Activated naive CD4-positive, alpha-beta T cell (primary cell): Measurements from ENCODE around the gene COL2A1.
A peak's percentile ranks its signal among the peaks of the same experiment; 100 is the strongest.

Experiments used
- DNase-seq, 4 experiments: peaks; one replicate each; lab custom pipeline; 2025; lab: John Stamatoyannopoulos, UW

Gene COL2A1

GRCh38 chr12:48012070-48012469 lies 7.8 kb upstream of the COL2A1 start:
- DNase-seq, result no peak

- DNase-seq, result no peak
These were observed 6.2 kb upstream of the COL2A1 start for GRCh38 chr12:48010366-48010970.

GRCh38 chr12:48009471-48009870 lies 5.2 kb upstream of the COL2A1 start:
- no peak for DNase-seq

GRCh38 chr12:48008950-48009349 lies 4.7 kb upstream of the COL2A1 start:
- DNase-seq, result no peak

- DNase-seq, result no peak
These were observed 4.1 kb upstream of the COL2A1 start for GRCh38 chr12:48008349-48008748.

GRCh38 chr12:48007206-48007605 lies 2.9 kb upstream of the COL2A1 start:
- no peak for DNase-seq

- DNase-seq, result no peak
These were observed 1.4 kb upstream of the COL2A1 start for GRCh38 chr12:48005750-48006021.

GRCh38 chr12:48005001-48005749 lies 899 bp upstream of the COL2A1 start:
- DNase-seq, result no peak

GRCh38 chr12:48003226-48004052 lies 837 bp downstream of the COL2A1 start:
- DNase-seq, result no peak

GRCh38 chr12:48002773-48003218 lies 1.5 kb downstream of the COL2A1 start:
- no peak for DNase-seq

GRCh38 chr12:48002414-48002730 lies 1.9 kb downstream of the COL2A1 start:
- no peak for DNase-seq

GRCh38 chr12:48001505-48002413 lies 2.5 kb downstream of the COL2A1 start:
- DNase-seq, result no peak

- DNase-seq, result no peak
These were observed 3.3 kb downstream of the COL2A1 start for GRCh38 chr12:48000878-48001504.

GRCh38 chr12:47999816-48000215 lies 4.5 kb downstream of the COL2A1 start:
- DNase-seq, result no peak

- no peak for DNase-seq
These were observed 7.0 kb downstream of the COL2A1 start for GRCh38 chr12:47997321-47997720.

GRCh38 chr12:47995981-47996401 lies 8.3 kb downstream of the COL2A1 start:
- DNase-seq, result no peak

- DNase-seq, result no peak
These were observed 10.8 kb downstream of the COL2A1 start for GRCh38 chr12:47993491-47993890.

- no peak for DNase-seq
These were observed 11.5 kb downstream of the COL2A1 start for GRCh38 chr12:47992776-47993175.

- no peak for DNase-seq
These were observed 12.9 kb downstream of the COL2A1 start for GRCh38 chr12:47991106-47992061.

GRCh38 chr12:47990351-47991105 lies 13.7 kb downstream of the COL2A1 start:
- peak in 1 of 4 experiments; percentile 19 for DNase-seq
